ENCODE measurements around the gene PHKG2. TPM values are rescaled to one million over a fixed set of nuclear protein-coding genes. Genes with fewer than 3 reads are reported as not detected.

The PHKG2 gene
- total RNA-seq, 1 experiment from 2014 or later, result 16.5 TPM

GRCh38 chr16:30775392-30776188, 27.4 kb downstream of the PHKG2 start:
- DNase-seq (ENCODE audit: low read depth), result peak; percentile 83

GRCh38 chr16:30777591-30778297, 29.5 kb downstream of the PHKG2 start:
- peak; percentile 39 for DNase-seq (ENCODE audit: low read depth)

- DNase-seq (ENCODE audit: low read depth), result no peak
Observed at GRCh38 chr16:30778549-30779244, 30.5 kb downstream of the PHKG2 start.

- DNase-seq (ENCODE audit: low read depth), result no peak
Observed at GRCh38 chr16:30779596-30779995, 31.4 kb downstream of the PHKG2 start.

- no peak for DNase-seq (ENCODE audit: low read depth)
Observed at GRCh38 chr16:30780021-30780420, 31.8 kb downstream of the PHKG2 start.

GRCh38 chr16:30780549-30780948, 32.3 kb downstream of the PHKG2 start:
- no peak for DNase-seq (ENCODE audit: low read depth)

- no peak for DNase-seq (ENCODE audit: low read depth)
Observed at GRCh38 chr16:30782486-30783279, 34.5 kb downstream of the PHKG2 start.

- DNase-seq (ENCODE audit: low read depth), result no peak
Observed at GRCh38 chr16:30783280-30784109, 35.3 kb downstream of the PHKG2 start.

- no peak for DNase-seq (ENCODE audit: low read depth)
Observed at GRCh38 chr16:30784215-30784614, 36.0 kb downstream of the PHKG2 start.

GRCh38 chr16:30785126-30786106, 37.2 kb downstream of the PHKG2 start:
- DNase-seq (ENCODE audit: low read depth), result no peak

GRCh38 chr16:30786115-30786935, 38.1 kb downstream of the PHKG2 start:
- peak; percentile 53 for DNase-seq (ENCODE audit: low read depth)

- DNase-seq (ENCODE audit: low read depth), result peak; percentile 49
Observed at GRCh38 chr16:30786936-30787612, 38.8 kb downstream of the PHKG2 start, which contains the start of gene ZNF629. Gene ZNF629, minus strand, starts transcription at chr16:30787205. Its CDS starts 2,723 bp downstream, at chr16:30784482.

GRCh38 chr16:30787613-30788378, 39.6 kb downstream of the PHKG2 start:
- DNase-seq (ENCODE audit: low read depth), result no peak

GRCh38 chr16:30793508-30794069, 45.4 kb downstream of the PHKG2 start:
- DNase-seq (ENCODE audit: low read depth), result no peak

GRCh38 chr16:30794634-30795033, 46.4 kb downstream of the PHKG2 start:
- no peak for DNase-seq (ENCODE audit: low read depth)

- DNase-seq (ENCODE audit: low read depth), result no peak
Observed at GRCh38 chr16:30797670-30798309, 49.6 kb downstream of the PHKG2 start.
